Measurements from ENCODE around the gene TEX264. TPM values are rescaled to one million over a fixed set of nuclear protein-coding genes. Genes with fewer than 3 reads are reported as not detected.

Gene TEX264
- polyA plus RNA-seq, 1 donor (not counting 4 experiments of a cell fraction or from before 2014, with no cell fraction given), result 35.8 TPM

DNA sequence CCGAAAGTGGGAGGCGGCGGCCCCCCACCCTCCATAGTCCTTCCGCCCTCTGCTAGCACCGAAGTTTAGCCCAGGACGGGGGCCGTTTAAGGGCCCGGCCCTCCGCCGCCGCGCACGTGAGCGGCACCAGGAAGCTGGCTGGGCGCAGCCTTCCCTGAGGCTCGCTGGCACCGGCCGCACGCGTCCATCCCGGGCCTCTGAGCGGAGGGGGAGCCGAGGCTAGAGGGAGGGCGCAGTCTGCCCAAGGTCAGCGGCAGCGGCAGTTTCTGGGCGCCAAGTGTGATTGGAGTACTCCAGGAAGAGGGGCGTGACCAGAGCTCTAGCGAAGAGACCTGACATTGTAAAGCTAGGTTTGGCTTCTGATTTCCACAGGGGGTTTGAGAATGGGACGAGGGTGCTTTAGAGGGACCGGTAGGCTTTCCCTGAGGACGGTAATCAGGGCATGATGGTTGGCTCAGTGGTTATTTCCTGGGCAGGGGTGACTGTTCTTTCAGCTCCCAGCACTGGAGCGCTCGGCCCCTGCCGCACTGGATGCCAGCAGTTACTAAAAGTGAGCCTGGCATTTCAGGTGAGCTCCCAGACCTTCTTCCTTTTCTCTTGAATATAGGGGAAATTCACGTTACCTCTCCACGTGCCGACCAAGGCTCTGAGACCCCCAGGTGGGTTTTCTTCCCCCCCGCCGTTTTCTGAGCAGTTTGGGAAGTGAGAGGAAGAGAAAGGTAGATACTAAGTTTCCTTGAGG is 853 bp downstream of the TEX264 start:
- Histone ChIP-seq H4K20me1 (ENCODE audit: control insufficient read depth, extremely low read depth, insufficient read depth, low read length) (no peaks in the 10 kb centered on the region), H3K36me3 (ENCODE audit: control insufficient read depth in 2 of 2, extremely low read depth in 1 of 2, insufficient read depth in 2 of 2, low read length in 2 of 2) (peaks cover 0 to 4% of the 10 kb centered on the region in 2 experiments), H3K4me2 (ENCODE audit: control insufficient read depth, extremely low read depth, insufficient read depth, low read depth, low read length) (peak overlapping the region; percentile 97), H3K9ac (ENCODE audit: control insufficient read depth, extremely low read depth, insufficient read depth, low read length) (peak overlapping the region; percentile 82), H3K4me3 (ENCODE audit: control insufficient read depth in 2 of 3, extremely low read depth in 1 of 3, insufficient read depth in 2 of 3, low read depth in 1 of 3, low read length in 3 of 3) (peak overlapping the region; percentile 72 to 81 (median 78)), H3K4me1 (ENCODE audit: control insufficient read depth, extremely low read depth, insufficient read depth, low read length) (peaks cover 67% of the 10 kb centered on the region), H3K9me1 (ENCODE audit: control insufficient read depth, extremely low read depth, insufficient read depth, low read length) (peaks cover 5% of the 10 kb centered on the region), H3K27ac (ENCODE audit: control insufficient read depth, insufficient read depth, low read length) (peak overlapping the region; percentile 62), H3K27me3 (ENCODE audit: control insufficient read depth, extremely low read depth, insufficient read depth, low read length) (no peaks in the 10 kb centered on the region), H3K9me3 (ENCODE audit: control insufficient read depth, low read depth, low read length) (no peaks in the 10 kb centered on the region), H3K79me2 (ENCODE audit: control insufficient read depth, insufficient read depth, low read length) (peaks cover 2% of the 10 kb centered on the region), H2AFZ (ENCODE audit: control insufficient read depth, low read length) (peak overlapping the region; percentile 73)
- no peak for DNase-seq (ENCODE audit: low read depth, low spot score)
- dilution Hi-C loops (cut with MboI; ENCODE audit: extremely low pct_ligation_motif_present, low sequenced_read_pairs), result no loop called here
- peak; percentile 70 for FAIRE-seq
- TF ChIP-seq EZH2 (IDR thresholded peaks at IDR 0.05; ENCODE audit: low read length), result no peak
- TF ChIP-seq, protein P1, sequence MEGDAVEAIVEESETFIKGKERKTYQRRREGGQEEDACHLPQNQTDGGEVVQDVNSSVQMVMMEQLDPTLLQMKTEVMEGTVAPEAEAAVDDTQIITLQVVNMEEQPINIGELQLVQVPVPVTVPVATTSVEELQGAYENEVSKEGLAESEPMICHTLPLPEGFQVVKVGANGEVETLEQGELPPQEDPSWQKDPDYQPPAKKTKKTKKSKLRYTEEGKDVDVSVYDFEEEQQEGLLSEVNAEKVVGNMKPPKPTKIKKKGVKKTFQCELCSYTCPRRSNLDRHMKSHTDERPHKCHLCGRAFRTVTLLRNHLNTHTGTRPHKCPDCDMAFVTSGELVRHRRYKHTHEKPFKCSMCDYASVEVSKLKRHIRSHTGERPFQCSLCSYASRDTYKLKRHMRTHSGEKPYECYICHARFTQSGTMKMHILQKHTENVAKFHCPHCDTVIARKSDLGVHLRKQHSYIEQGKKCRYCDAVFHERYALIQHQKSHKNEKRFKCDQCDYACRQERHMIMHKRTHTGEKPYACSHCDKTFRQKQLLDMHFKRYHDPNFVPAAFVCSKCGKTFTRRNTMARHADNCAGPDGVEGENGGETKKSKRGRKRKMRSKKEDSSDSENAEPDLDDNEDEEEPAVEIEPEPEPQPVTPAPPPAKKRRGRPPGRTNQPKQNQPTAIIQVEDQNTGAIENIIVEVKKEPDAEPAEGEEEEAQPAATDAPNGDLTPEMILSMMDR (optimal IDR thresholded peaks at IDR 0.05 in 1 of 3, IDR thresholded peaks at IDR 0.05 in 1 of 3, conservative IDR thresholded peaks at IDR 0.05 in 1 of 3; ENCODE audit: extremely low read depth in 1 of 3, insufficient read depth in 2 of 3, low read length in 3 of 3), result no peak

DNA sequence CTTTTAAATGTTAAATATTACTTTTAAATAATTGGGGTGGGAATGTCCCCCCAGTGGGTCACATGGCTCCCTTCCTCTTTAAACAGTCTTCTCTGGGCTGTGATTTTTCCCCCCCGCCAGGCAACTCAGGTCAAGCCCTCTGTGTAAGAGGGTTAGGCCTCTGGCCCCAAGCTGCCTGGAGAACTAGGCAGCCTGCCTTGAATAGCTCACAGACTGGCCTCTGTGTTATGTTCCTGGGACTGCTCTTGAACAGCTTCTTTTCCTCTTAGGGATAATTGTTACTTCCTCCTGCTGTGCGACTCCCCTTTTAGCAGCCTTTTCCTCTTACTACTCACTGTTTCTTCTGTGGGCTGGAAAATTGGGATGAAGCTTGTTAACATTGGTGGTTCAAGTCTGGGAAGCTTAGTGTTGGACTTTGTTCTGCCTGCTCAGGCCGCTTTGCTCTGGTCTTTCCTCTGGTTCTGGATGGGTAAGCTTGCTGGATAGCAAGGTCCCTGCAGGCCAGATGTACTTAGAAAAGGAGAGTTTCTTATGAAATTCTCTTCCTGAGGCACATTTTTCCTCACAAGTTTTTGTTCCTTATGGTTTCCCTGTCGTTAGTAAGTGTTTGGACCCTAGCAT is 2.2 kb downstream of the TEX264 start:
- FAIRE-seq (peak; percentile 26), DNase-seq (ENCODE audit: low read depth, low spot score) (no peak)
- Histone ChIP-seq H3K4me2 (ENCODE audit: control insufficient read depth, extremely low read depth, insufficient read depth, low read depth, low read length) (no peak overlapping the region), H4K20me1 (ENCODE audit: control insufficient read depth, extremely low read depth, insufficient read depth, low read length) (no peaks in the 10 kb centered on the region), H3K9me1 (ENCODE audit: control insufficient read depth, extremely low read depth, insufficient read depth, low read length) (peaks cover 9% of the 10 kb centered on the region), H3K9me3 (ENCODE audit: control insufficient read depth, low read depth, low read length) (no peaks in the 10 kb centered on the region), H3K4me3 (ENCODE audit: control insufficient read depth in 2 of 3, extremely low read depth in 1 of 3, insufficient read depth in 2 of 3, low read depth in 1 of 3, low read length in 3 of 3) (no peak overlapping the region), H3K9ac (ENCODE audit: control insufficient read depth, extremely low read depth, insufficient read depth, low read length) (no peak overlapping the region), H2AFZ (ENCODE audit: control insufficient read depth, low read length) (no peak overlapping the region), H3K79me2 (ENCODE audit: control insufficient read depth, insufficient read depth, low read length) (peaks cover 11% of the 10 kb centered on the region), H3K27me3 (ENCODE audit: control insufficient read depth, extremely low read depth, insufficient read depth, low read length) (no peaks in the 10 kb centered on the region), H3K27ac (ENCODE audit: control insufficient read depth, insufficient read depth, low read length) (no peak overlapping the region), H3K36me3 (ENCODE audit: control insufficient read depth in 2 of 2, extremely low read depth in 1 of 2, insufficient read depth in 2 of 2, low read length in 2 of 2) (peaks cover 2 to 12% of the 10 kb centered on the region in 2 experiments), H3K4me1 (ENCODE audit: control insufficient read depth, extremely low read depth, insufficient read depth, low read length) (peaks cover 68% of the 10 kb centered on the region)
- TF ChIP-seq, protein P1 (optimal IDR thresholded peaks at IDR 0.05 in 1 of 3, IDR thresholded peaks at IDR 0.05 in 1 of 3, conservative IDR thresholded peaks at IDR 0.05 in 1 of 3; ENCODE audit: extremely low read depth in 1 of 3, insufficient read depth in 2 of 3, low read length in 3 of 3), result no peak
- no peak for TF ChIP-seq EZH2 (IDR thresholded peaks at IDR 0.05; ENCODE audit: low read length)
- dilution Hi-C loops (cut with MboI; ENCODE audit: extremely low pct_ligation_motif_present, low sequenced_read_pairs), result no loop called here

Data from keratinocyte (primary cell).